GM23338 (cell line): ENCODE measurements around the gene PXK.

Source experiments
- CREB1 ChIP-seq: fragments of 250-450 bp; sonication (Bioruptor Pico); IDR thresholded peaks from 2 replicates; pipeline ENCODE4 v1.5.0; 2020; ENCODE audit warnings: low read depth, mild to moderate bottlenecking, moderate library complexity
- ETS1 ChIP-seq: IDR thresholded peaks from 2 replicates; pipeline ENCODE4 v1.6.1; 2016; ENCODE audit warnings: antibody characterized with exemption
- EZH2 ChIP-seq: fragments of 200-600 bp; sonication (generic); IDR thresholded peaks from one replicate; pipeline ENCODE4 v1.8.0; 2017; ENCODE audit warnings: antibody characterized with exemption, mild to moderate bottlenecking, low read depth; ENCODE audit not compliant: unreplicated experiment
- POLR2AphosphoS5 ChIP-seq: IDR thresholded peaks from 2 replicates; pipeline ENCODE4 v1.6.1; 2016; ENCODE audit warnings: antibody characterized with exemption, low read depth
- REST ChIP-seq: IDR thresholded peaks from one replicate; pipeline ENCODE4 v1.6.1; 2018; ENCODE audit warnings: antibody characterized with exemption; ENCODE audit not compliant: unreplicated experiment
- TF ChIP-seq, protein P1 (sequence below), 2 experiments: fragments of 200-600 bp in 1 of 2; sonication (generic) in 1 of 2; conservative IDR thresholded peaks; 2 replicates each; pipeline versions ENCODE4 v1.5.1 to v1.6.1; 2016 to 2017; ENCODE audit warnings: antibody characterized with exemption in 2 of 2, low read depth in 2 of 2, mild to moderate bottlenecking in 2 of 2, moderate library complexity in 1 of 2

- TF ChIP-seq POLR2AphosphoS5: no peak
- TF ChIP-seq, protein P1, sequence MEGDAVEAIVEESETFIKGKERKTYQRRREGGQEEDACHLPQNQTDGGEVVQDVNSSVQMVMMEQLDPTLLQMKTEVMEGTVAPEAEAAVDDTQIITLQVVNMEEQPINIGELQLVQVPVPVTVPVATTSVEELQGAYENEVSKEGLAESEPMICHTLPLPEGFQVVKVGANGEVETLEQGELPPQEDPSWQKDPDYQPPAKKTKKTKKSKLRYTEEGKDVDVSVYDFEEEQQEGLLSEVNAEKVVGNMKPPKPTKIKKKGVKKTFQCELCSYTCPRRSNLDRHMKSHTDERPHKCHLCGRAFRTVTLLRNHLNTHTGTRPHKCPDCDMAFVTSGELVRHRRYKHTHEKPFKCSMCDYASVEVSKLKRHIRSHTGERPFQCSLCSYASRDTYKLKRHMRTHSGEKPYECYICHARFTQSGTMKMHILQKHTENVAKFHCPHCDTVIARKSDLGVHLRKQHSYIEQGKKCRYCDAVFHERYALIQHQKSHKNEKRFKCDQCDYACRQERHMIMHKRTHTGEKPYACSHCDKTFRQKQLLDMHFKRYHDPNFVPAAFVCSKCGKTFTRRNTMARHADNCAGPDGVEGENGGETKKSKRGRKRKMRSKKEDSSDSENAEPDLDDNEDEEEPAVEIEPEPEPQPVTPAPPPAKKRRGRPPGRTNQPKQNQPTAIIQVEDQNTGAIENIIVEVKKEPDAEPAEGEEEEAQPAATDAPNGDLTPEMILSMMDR (conservative IDR thresholded peaks at IDR 0.05; ENCODE audit: low read depth in 2 of 2): no peak
- no peak for TF ChIP-seq ETS1
- no peak for TF ChIP-seq EZH2
- TF ChIP-seq CREB1 (CRISPR knock-in tag): no peak
- TF ChIP-seq REST: no peak
Observed at GRCh38 chr3:58391156-58391865, 58.6 kb downstream of the PXK start.
